HCT116 (cell line): ENCODE results near the gene WNT7B. TPM values are rescaled to one million over a fixed set of nuclear protein-coding genes. Genes with fewer than 3 reads are reported as not detected.

Source experiments
- ATAC-seq: fragments of 200-7000 bp; cut with Tn5 transposase; 2 replicates; pipeline ENCODE4 v1.9.1; 2020; ENCODE audit warnings: mild to moderate bottlenecking, moderate library complexity
- BruUV-seq: library from RNA; stranded (reverse); fragments of 400-500 nt; replicated peaks from 2 replicates; lab custom pipeline; 2021; lab: Mats Ljungman, UMichigan
- CTCF ChIA-PET: fragments of 300-600 bp; sonication (Branson Sonifier 250); formaldehyde crosslinking; loops from one replicate; lab custom pipeline; 2021; ENCODE audit warnings: antibody characterized with exemption; lab: Charles Lee
- POLR2A ChIA-PET: fragments of 300-600, 350-600 bp; sonication (Branson Sonifier 250); formaldehyde crosslinking; loops from one replicate; lab custom pipeline; 2021; ENCODE audit warnings: antibody characterized with exemption; lab: Charles Lee
- RAD21 ChIA-PET, 2 experiments: fragments of 300-600 bp; sonication (Branson Sonifier 250); formaldehyde crosslinking; loops; one replicate each; lab custom pipeline; 2023; ENCODE audit warnings: low total read pairs in 2 of 2; ENCODE audit not compliant: uncharacterized antibody in 2 of 2, unreplicated experiment in 2 of 2, low non-redundant PET in 1 of 2; lab: Charles Lee
- DNase-seq: peaks from one replicate; pipeline ENCODE4 v3.0.0-alpha.2; 2010; ENCODE audit warnings: low read depth, low spot score
- H2AFZ ChIP-seq: fragments of 200-600 bp; shearing (Covaris generic), sonication (generic); 2 replicates; pipeline ENCODE4 v1.6.1; 2017; ENCODE audit warnings: low read depth, mixed run types, mixed read lengths, antibody characterized with exemption, low read length; ENCODE audit not compliant: poor library complexity, severe bottlenecking
- H3K27ac ChIP-seq: 2 replicates; pipeline ENCODE4 v1.5.1; 2012; ENCODE audit warnings: low read depth, low read length
- H3K27me3 ChIP-seq: fragments of 200-600 bp; sonication (generic); 2 replicates; pipeline ENCODE4 v1.6.1; 2016; ENCODE audit warnings: mixed run types, low read length, mixed read lengths; ENCODE audit not compliant: insufficient read depth
- H3K36me3 ChIP-seq, 2 experiments: fragments of 200-500 bp in 1 of 2; fragments of 200-600 bp in 1 of 2; sonication (Bioruptor generic) in 1 of 2; sonication (generic) in 1 of 2; 2 replicates each; pipeline versions ENCODE4 v1.5.1 to v1.6.1; 2014 to 2016; ENCODE audit warnings: low read length in 2 of 2, inconsistent platforms in 1 of 2, mixed read lengths in 1 of 2, mixed run types in 1 of 2; ENCODE audit not compliant: insufficient read depth in 2 of 2, control insufficient read depth in 1 of 2
- H3K4me1 ChIP-seq, 2 experiments: fragments of 200-600 bp in 1 of 2; sonication (generic) in 1 of 2; 2 replicates each; pipeline versions ENCODE4 v1.5.1 to v1.6.1; 2012 to 2017; ENCODE audit warnings: low read length in 2 of 2, inconsistent platforms in 1 of 2, mild to moderate bottlenecking in 1 of 2, mixed read lengths in 1 of 2, mixed run types in 1 of 2, moderate library complexity in 1 of 2; ENCODE audit not compliant: insufficient read depth in 2 of 2, control insufficient read depth in 1 of 2
- H3K4me2 ChIP-seq: fragments of 200-600 bp; sonication (generic); 2 replicates; pipeline ENCODE4 v1.6.1; 2017; ENCODE audit warnings: mixed run types, low read length, mixed read lengths
- H3K4me3 ChIP-seq, 2 experiments: fragments of 200-600 bp in 1 of 2; sonication (generic) in 1 of 2; replicated peaks in 1 of 2; 2 replicates each; pipeline ENCODE4 v1.5.1; 2011 to 2016; ENCODE audit warnings: low read length in 2 of 2, control low read depth in 1 of 2, low read depth in 1 of 2, mild to moderate bottlenecking in 1 of 2, mixed read lengths in 1 of 2, mixed run types in 1 of 2
- H3K79me2 ChIP-seq: fragments of 200-600 bp; sonication (generic); 2 replicates; pipeline ENCODE4 v1.6.1; 2017; ENCODE audit warnings: mild to moderate bottlenecking, mixed run types, low read length, moderate library complexity, mixed read lengths; ENCODE audit not compliant: insufficient read depth
- H3K9ac ChIP-seq: fragments of 200-600 bp; sonication (generic); 2 replicates; pipeline ENCODE4 v1.6.1; 2016; ENCODE audit warnings: low read length, mixed read lengths
- H3K9me2 ChIP-seq: fragments of 200-600 bp; sonication (generic), shearing (Covaris generic); 2 replicates; pipeline ENCODE4 v1.6.1; 2017; ENCODE audit warnings: mixed run types, mild to moderate bottlenecking, moderate library complexity; ENCODE audit not compliant: insufficient read depth
- H3K9me3 ChIP-seq, 2 experiments: fragments of 200-500 bp in 1 of 2; fragments of 200-600 bp in 1 of 2; sonication (Bioruptor generic) in 1 of 2; sonication (generic) in 1 of 2; 2 replicates each; pipeline ENCODE4 v1.6.1; 2014 to 2017; ENCODE audit warnings: low read length in 2 of 2, mixed read lengths in 2 of 2, inconsistent platforms in 1 of 2, low read depth in 1 of 2, mild to moderate bottlenecking in 1 of 2, mixed run types in 1 of 2, moderate library complexity in 1 of 2; ENCODE audit not compliant: control insufficient read depth in 1 of 2, insufficient read depth in 1 of 2
- H4K20me1 ChIP-seq: fragments of 200-600 bp; sonication (generic), shearing (Covaris generic); 2 replicates; pipeline ENCODE4 v1.6.1; 2017; ENCODE audit warnings: mixed run types, mild to moderate bottlenecking, moderate library complexity; ENCODE audit not compliant: insufficient read depth
- CBX3 ChIP-seq: IDR thresholded peaks from 2 replicates; pipeline ENCODE4 v1.6.1; 2012; ENCODE audit warnings: low read depth
- CEBPB ChIP-seq: IDR thresholded peaks from 2 replicates; pipeline ENCODE4 v1.6.1; 2012; ENCODE audit warnings: low read depth
- EGR1 ChIP-seq: IDR thresholded peaks from 2 replicates; pipeline ENCODE4 v1.6.1; 2012; ENCODE audit warnings: low read depth
- ELF1 ChIP-seq: IDR thresholded peaks from 2 replicates; pipeline ENCODE4 v1.6.1; 2012; ENCODE audit warnings: low read depth, borderline replicate concordance
- EZH2 ChIP-seq: fragments of 200-600 bp; sonication (generic); IDR thresholded peaks from 2 replicates; pipeline ENCODE4 v1.6.1; 2017; ENCODE audit warnings: antibody characterized with exemption, mixed run types
- EZH2phosphoT487 ChIP-seq: fragments of 200-600 bp; IDR thresholded peaks from 2 replicates; pipeline ENCODE4 v1.6.1; 2018; ENCODE audit warnings: antibody characterized with exemption, borderline replicate concordance
- FOSL1 ChIP-seq: IDR thresholded peaks from 2 replicates; pipeline ENCODE4 v1.6.1; 2012; ENCODE audit warnings: low read depth
- JUND ChIP-seq: IDR thresholded peaks from 2 replicates; pipeline ENCODE4 v1.6.1; 2012
- POLR2AphosphoS5 ChIP-seq: IDR thresholded peaks from 2 replicates; pipeline ENCODE4 v1.6.1; 2011; ENCODE audit warnings: mild to moderate bottlenecking, low read depth, low read length, moderate library complexity
- RAD21 ChIP-seq: IDR thresholded peaks from 2 replicates; pipeline ENCODE4 v1.6.1; 2012; ENCODE audit warnings: low read depth, mild to moderate bottlenecking
- TCF7L2 ChIP-seq: IDR thresholded peaks from 2 replicates; pipeline ENCODE4 v1.7.0; 2011; ENCODE audit warnings: borderline replicate concordance, inconsistent platforms; ENCODE audit not compliant: insufficient read depth, insufficient read length; ENCODE audit errors: extremely low read depth
- ZNF274 ChIP-seq: fragments of 200-500 bp; sonication (Bioruptor generic); IDR thresholded peaks from 2 replicates; pipeline ENCODE4 v1.6.1; 2014; ENCODE audit warnings: mild to moderate bottlenecking, low read depth, low read length, inconsistent platforms
- intact Hi-C: fragments of 100-400 bp; cut with micrococcal nuclease; formaldehyde crosslinking; loops from 2 replicates; pipeline ENCODE4 v1.10.0; 2022
- total RNA-seq: library from RNA; stranded (reverse); gene quantifications from one replicate; pipeline ENCODE4 v1.2.1, GENCODE V29; 2021; ENCODE audit not compliant: unreplicated experiment
- TF ChIP-seq, protein P1 (sequence below): IDR thresholded peaks from 2 replicates; pipeline ENCODE4 v1.6.1; 2012; ENCODE audit warnings: low read depth

WNT7B gene
- total RNA-seq, 1 experiment from 2014 or later = 10.5 TPM

DNA sequence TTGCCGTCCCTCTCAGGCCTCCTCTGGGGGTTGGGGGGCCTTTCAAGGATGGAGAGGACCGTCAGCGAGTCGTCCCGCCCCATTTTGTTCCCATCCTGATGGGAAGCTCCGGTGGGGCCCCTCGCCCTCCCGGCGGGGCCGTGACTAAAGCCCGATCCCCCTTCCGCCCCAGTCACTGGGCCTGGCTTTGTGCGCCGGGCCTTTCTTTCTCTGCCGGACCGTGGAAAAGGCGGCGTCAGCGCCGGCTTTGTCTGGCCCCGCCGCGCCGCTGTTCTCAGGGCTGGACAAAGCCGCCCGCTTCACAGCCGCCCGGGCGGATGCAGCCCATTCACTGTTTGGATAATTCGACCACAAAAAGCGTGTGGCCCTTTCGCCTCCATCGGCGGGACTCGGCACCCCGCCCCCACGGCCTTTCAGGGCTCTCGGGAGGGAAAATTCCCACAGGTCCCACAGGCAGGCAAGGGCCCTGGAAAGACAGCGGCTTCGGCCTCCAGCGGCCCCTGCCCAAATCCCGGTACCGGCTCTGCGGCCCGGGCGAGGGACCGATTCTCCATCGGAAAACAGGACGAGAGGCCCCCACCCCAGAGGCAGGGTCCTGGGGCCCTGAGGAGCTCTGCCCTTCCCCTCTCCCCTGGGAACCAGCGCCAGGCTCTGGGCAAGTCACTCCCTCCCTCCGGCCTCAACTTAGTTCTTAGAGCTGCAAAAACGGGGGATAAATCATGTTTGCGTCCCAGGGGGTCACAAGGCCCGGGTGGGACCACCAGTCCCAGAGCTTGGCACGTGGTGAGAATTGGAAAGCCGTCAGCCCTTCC, 87.2 kb downstream of the WNT7B start:
- TF ChIP-seq ELF1 (no peak), CBX3 (no peak), FOSL1 (no peak), RAD21 (no peak), TCF7L2 (no peak), ZNF274 (no peak), CEBPB (no peak), JUND (no peak), EGR1 (no peak), EZH2 (no peak), POLR2AphosphoS5 (no peak)
- Histone ChIP-seq H3K36me3 (no peaks in the 10 kb centered on the region), H2AFZ (no peak overlapping the region), H3K27me3 (no peaks in the 10 kb centered on the region), H3K9me3 (no peaks in the 10 kb centered on the region), H3K9ac (no peak overlapping the region), H3K4me3 (no peak overlapping the region), H3K4me2 (no peak overlapping the region), H3K4me1 (peaks cover 0 to 10% of the 10 kb centered on the region in 2 experiments; a peak in 1 of 4 replicates), H3K27ac (no peak overlapping the region; the same call in 1 of the 2 replicates), H3K79me2 (no peaks in the 10 kb centered on the region), H3K9me2 (no peaks in the 10 kb centered on the region), H4K20me1 (no peaks in the 10 kb centered on the region)
- ChIA-PET POLR2A (no interaction called here), CTCF (no interaction called here), RAD21 (no interaction called here)
- intact Hi-C loops = no loop called here
- DNase-seq (no peak), ATAC-seq (no peak)
- BruUV-seq = no TSS peak

DNA sequence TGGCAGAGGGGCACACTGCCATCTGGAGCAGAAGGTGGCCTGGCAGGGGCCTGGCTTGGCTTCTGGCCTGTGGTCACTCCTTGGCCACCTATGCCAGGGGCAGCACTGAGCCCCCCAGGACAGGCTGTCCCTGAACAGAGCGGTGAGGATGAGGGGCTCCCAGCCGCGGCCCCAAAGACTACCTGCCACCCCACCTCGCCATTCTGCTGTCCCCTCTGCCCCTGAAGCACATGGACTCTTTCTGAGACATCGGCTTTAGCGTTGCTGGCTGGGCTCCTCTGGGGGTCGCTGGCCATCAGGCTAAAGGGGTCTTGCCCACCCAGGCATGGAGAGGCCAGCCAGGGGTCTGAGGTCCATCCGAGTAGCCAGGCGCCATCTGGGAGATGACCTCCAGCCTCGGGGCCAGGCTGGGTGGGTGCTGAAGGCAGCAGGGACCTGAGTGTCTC, 87.8 kb downstream of the WNT7B start:
- no peaks in the 10 kb centered on the region for H3K9me2 ChIP-seq
- ChIA-PET POLR2A (no interaction called here), RAD21 (no interaction called here), CTCF (no interaction called here)
- H3K27me3 ChIP-seq = no peaks in the 10 kb centered on the region
- H3K4me3 ChIP-seq = no peak overlapping the region
- no peaks in the 10 kb centered on the region for H4K20me1 ChIP-seq
- no TSS peak for BruUV-seq
- ATAC-seq = no peak
- intact Hi-C loops = no loop called here
- H3K79me2 ChIP-seq = no peaks in the 10 kb centered on the region
- no peak overlapping the region for H3K4me2 ChIP-seq
- no peak for DNase-seq
- H3K27ac ChIP-seq = no peak overlapping the region; the same call in 1 of the 2 replicates
- TF ChIP-seq EZH2 = no peak
- no peak for TF ChIP-seq JUND
- TF ChIP-seq POLR2AphosphoS5 = no peak
- TF ChIP-seq, protein P1, sequence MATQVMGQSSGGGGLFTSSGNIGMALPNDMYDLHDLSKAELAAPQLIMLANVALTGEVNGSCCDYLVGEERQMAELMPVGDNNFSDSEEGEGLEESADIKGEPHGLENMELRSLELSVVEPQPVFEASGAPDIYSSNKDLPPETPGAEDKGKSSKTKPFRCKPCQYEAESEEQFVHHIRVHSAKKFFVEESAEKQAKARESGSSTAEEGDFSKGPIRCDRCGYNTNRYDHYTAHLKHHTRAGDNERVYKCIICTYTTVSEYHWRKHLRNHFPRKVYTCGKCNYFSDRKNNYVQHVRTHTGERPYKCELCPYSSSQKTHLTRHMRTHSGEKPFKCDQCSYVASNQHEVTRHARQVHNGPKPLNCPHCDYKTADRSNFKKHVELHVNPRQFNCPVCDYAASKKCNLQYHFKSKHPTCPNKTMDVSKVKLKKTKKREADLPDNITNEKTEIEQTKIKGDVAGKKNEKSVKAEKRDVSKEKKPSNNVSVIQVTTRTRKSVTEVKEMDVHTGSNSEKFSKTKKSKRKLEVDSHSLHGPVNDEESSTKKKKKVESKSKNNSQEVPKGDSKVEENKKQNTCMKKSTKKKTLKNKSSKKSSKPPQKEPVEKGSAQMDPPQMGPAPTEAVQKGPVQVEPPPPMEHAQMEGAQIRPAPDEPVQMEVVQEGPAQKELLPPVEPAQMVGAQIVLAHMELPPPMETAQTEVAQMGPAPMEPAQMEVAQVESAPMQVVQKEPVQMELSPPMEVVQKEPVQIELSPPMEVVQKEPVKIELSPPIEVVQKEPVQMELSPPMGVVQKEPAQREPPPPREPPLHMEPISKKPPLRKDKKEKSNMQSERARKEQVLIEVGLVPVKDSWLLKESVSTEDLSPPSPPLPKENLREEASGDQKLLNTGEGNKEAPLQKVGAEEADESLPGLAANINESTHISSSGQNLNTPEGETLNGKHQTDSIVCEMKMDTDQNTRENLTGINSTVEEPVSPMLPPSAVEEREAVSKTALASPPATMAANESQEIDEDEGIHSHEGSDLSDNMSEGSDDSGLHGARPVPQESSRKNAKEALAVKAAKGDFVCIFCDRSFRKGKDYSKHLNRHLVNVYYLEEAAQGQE = no peak
- no peak for TF ChIP-seq EZH2phosphoT487
- H3K9ac ChIP-seq = no peak overlapping the region
- H3K4me1 ChIP-seq = peaks cover 0 to 10% of the 10 kb centered on the region in 2 experiments; a peak in 1 of 4 replicates
- H3K9me3 ChIP-seq = no peaks in the 10 kb centered on the region
- H3K36me3 ChIP-seq = no peaks in the 10 kb centered on the region
- H2AFZ ChIP-seq = no peak overlapping the region
